ENCODE results near the gene SORBS1.

Gene SORBS1

DNA sequence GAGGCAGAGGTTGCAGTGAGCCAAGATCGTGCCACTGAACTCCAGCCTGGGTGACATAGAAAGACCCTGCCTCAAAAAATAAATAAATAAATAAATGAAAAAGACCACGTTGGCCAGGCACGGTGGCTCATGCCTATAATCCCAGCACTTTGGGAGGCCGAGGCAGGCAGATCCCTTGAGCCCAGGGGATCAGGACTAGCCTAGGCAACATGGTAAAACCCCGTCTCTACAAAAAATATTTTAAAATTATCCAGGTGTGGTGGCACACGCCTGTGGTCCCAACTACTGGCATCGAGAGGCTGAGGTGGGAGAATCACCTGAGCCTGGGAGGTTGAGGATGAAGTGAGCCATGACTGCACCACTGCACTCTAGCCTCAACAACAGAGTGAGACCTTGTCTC lies 153.6 kb downstream of the SORBS1 start:
- H3K4me3 ChIP-seq (ENCODE audit: insufficient read depth, low read length, poor library complexity, severe bottlenecking): no peak overlapping the region

DNA sequence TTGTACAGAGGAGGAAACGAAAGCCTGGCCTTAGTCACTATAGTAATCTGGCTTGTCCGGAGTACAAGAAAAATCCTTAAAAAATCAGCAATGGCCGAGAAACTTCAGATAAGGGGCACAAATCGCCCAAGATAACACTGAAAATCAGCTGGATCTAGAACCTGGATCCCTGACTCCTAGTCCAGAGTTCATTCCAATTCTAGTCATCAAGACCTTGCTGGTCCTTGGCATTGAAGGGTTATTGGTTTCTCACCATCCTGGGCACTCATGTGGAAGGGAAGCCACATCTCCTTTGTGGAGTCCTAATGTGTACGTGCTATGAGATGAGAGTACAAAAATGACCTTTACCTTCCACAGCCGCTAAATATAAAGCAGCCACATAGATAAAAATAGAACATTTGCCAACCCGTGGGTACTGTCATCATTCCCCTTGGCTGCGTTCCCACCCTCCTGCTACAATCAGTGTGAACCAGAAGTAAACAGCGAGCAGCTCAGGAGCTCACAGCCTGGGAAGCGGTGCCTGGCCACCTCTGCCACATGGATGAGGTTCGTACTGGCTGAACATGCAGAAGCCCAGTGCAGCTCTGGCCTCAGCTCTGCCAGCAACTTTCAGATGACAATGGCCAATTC lies 154.4 kb downstream of the SORBS1 start:
- H3K79me2 ChIP-seq (ENCODE audit: insufficient read depth, low read length): no peaks in the 10 kb centered on the region
- H3K4me3 ChIP-seq (ENCODE audit: insufficient read depth, low read length, poor library complexity, severe bottlenecking): no peak overlapping the region
- H3K9me2 ChIP-seq (replicated peaks; ENCODE audit: insufficient read depth, low read length): no peaks in the 10 kb centered on the region
- no peak overlapping the region for H3K27ac ChIP-seq (ENCODE audit: low read depth, low read length)
- H2AFZ ChIP-seq (ENCODE audit: low read depth, low read length, severe bottlenecking): no peak overlapping the region
- no peak overlapping the region for H3K9ac ChIP-seq (ENCODE audit: low read length)
- H3K4me2 ChIP-seq (ENCODE audit: low read depth, low read length, poor library complexity, severe bottlenecking): no peak overlapping the region
- no peaks in the 10 kb centered on the region for H3K27me3 ChIP-seq (ENCODE audit: low read length)
- H3K9me3 ChIP-seq (ENCODE audit: insufficient read depth, low read length): no peaks in the 10 kb centered on the region
- H3F3A ChIP-seq (ENCODE audit: insufficient read depth): no peaks in the 10 kb centered on the region
- TF ChIP-seq EZH2phosphoT487 (conservative IDR thresholded peaks at IDR 0.05; ENCODE audit: low read length): no peak
- TF ChIP-seq, protein P1, sequence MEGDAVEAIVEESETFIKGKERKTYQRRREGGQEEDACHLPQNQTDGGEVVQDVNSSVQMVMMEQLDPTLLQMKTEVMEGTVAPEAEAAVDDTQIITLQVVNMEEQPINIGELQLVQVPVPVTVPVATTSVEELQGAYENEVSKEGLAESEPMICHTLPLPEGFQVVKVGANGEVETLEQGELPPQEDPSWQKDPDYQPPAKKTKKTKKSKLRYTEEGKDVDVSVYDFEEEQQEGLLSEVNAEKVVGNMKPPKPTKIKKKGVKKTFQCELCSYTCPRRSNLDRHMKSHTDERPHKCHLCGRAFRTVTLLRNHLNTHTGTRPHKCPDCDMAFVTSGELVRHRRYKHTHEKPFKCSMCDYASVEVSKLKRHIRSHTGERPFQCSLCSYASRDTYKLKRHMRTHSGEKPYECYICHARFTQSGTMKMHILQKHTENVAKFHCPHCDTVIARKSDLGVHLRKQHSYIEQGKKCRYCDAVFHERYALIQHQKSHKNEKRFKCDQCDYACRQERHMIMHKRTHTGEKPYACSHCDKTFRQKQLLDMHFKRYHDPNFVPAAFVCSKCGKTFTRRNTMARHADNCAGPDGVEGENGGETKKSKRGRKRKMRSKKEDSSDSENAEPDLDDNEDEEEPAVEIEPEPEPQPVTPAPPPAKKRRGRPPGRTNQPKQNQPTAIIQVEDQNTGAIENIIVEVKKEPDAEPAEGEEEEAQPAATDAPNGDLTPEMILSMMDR (IDR thresholded peaks at IDR 0.05; ENCODE audit: insufficient read depth, low read length, poor library complexity, severe bottlenecking): no peak
- no peaks in the 10 kb centered on the region for H3K36me3 ChIP-seq (ENCODE audit: low read length)
- no peaks in the 10 kb centered on the region for H4K20me1 ChIP-seq (ENCODE audit: low read depth, low read length)

More for the DNA sequence above, 153.6 kb downstream of the SORBS1 start:
- Histone ChIP-seq H3K9ac (ENCODE audit: low read length) (no peak overlapping the region), H3K9me2 (replicated peaks; ENCODE audit: insufficient read depth, low read length) (no peaks in the 10 kb centered on the region), H3K79me2 (ENCODE audit: insufficient read depth, low read length) (no peaks in the 10 kb centered on the region), H2AFZ (ENCODE audit: low read depth, low read length, severe bottlenecking) (no peak overlapping the region), H3F3A (ENCODE audit: insufficient read depth) (no peaks in the 10 kb centered on the region), H3K36me3 (ENCODE audit: low read length) (no peaks in the 10 kb centered on the region), H3K4me2 (ENCODE audit: low read depth, low read length, poor library complexity, severe bottlenecking) (no peak overlapping the region), H4K20me1 (ENCODE audit: low read depth, low read length) (no peaks in the 10 kb centered on the region), H3K27me3 (ENCODE audit: low read length) (no peaks in the 10 kb centered on the region), H3K27ac (ENCODE audit: low read depth, low read length) (no peak overlapping the region), H3K9me3 (ENCODE audit: insufficient read depth, low read length) (no peaks in the 10 kb centered on the region)
- TF ChIP-seq, protein P1 (IDR thresholded peaks at IDR 0.05; ENCODE audit: insufficient read depth, low read length, poor library complexity, severe bottlenecking): no peak
- TF ChIP-seq EZH2phosphoT487 (conservative IDR thresholded peaks at IDR 0.05; ENCODE audit: low read length): no peak

DNA sequence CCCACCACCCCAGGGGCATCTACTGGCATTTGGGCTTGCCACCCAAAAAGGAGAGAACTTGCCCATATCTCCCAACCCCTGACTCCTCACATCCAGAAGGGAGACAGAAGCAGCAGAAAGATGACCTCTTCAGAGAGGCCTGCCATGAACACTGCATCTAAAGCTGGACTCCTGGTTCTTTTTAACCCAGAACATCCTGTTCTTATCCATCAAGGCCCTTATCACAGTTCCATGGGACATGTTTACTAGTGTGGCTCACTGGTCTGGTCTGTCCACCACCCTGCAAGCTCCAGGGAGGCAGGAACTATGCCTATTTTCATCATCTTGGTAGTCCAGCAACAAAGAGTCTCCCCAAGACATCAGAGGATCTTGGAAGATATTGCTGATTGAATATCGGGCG lies 155.5 kb downstream of the SORBS1 start:
- no peak overlapping the region for H3K9ac ChIP-seq (ENCODE audit: low read length)
- no peaks in the 10 kb centered on the region for H4K20me1 ChIP-seq (ENCODE audit: low read depth, low read length)
- no peaks in the 10 kb centered on the region for H3K79me2 ChIP-seq (ENCODE audit: insufficient read depth, low read length)
- no peak overlapping the region for H3K4me2 ChIP-seq (ENCODE audit: low read depth, low read length, poor library complexity, severe bottlenecking)
- H3K4me3 ChIP-seq (ENCODE audit: insufficient read depth, low read length, poor library complexity, severe bottlenecking): no peak overlapping the region
- H3K27me3 ChIP-seq (ENCODE audit: low read length): no peaks in the 10 kb centered on the region
- TF ChIP-seq, protein P1 (IDR thresholded peaks at IDR 0.05; ENCODE audit: insufficient read depth, low read length, poor library complexity, severe bottlenecking): no peak
- TF ChIP-seq EZH2phosphoT487 (conservative IDR thresholded peaks at IDR 0.05; ENCODE audit: low read length): no peak
- no peaks in the 10 kb centered on the region for H3K9me2 ChIP-seq (replicated peaks; ENCODE audit: insufficient read depth, low read length)
- no peaks in the 10 kb centered on the region for H3K36me3 ChIP-seq (ENCODE audit: low read length)
- no peaks in the 10 kb centered on the region for H3K9me3 ChIP-seq (ENCODE audit: insufficient read depth, low read length)
- H2AFZ ChIP-seq (ENCODE audit: low read depth, low read length, severe bottlenecking): no peak overlapping the region
- no peaks in the 10 kb centered on the region for H3F3A ChIP-seq (ENCODE audit: insufficient read depth)
- no peak overlapping the region for H3K27ac ChIP-seq (ENCODE audit: low read depth, low read length)

Data from SU-DHL-6 (cell line).